Activated CD4-positive, alpha-beta T cell treated with anti-CD3 and anti-CD28 coated beads, Interleukin-2, amount 50 U/mL, for 24 hours (primary cell): ENCODE data around the gene ELP4.

Experiments
- DNase-seq, 2 donors: peaks; one replicate each; pipeline ENCODE4 v3.0.0-alpha.2; 2020; ENCODE audit warnings: low read depth in 1 of 2, low spot score in 1 of 2

ELP4 gene

DNA sequence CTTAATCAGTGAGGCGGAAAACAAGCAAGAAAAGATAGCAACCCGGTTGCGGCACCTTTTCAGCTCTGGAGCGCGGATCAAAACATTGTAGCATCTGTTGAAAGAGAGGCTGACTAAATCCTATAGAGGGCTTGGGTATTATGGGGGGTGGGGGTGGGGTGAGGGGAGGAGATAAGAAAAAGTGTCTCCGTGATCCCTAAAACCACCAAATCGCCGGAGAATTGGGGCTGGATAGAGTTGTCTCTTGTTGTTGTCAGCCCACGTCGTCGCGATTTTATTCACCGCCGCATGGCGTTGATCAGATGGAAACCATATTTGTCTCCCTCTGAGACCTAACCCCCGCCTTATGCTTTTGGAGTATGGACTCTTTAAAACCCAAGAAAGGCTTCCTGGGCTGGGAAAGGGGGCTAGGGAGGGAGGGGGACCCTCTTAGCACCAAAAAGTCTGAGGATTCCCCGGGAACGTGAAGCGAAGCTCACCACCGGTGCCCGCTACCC is 288.5 kb downstream of the ELP4 start:
- DNase-seq, result no peak

DNA sequence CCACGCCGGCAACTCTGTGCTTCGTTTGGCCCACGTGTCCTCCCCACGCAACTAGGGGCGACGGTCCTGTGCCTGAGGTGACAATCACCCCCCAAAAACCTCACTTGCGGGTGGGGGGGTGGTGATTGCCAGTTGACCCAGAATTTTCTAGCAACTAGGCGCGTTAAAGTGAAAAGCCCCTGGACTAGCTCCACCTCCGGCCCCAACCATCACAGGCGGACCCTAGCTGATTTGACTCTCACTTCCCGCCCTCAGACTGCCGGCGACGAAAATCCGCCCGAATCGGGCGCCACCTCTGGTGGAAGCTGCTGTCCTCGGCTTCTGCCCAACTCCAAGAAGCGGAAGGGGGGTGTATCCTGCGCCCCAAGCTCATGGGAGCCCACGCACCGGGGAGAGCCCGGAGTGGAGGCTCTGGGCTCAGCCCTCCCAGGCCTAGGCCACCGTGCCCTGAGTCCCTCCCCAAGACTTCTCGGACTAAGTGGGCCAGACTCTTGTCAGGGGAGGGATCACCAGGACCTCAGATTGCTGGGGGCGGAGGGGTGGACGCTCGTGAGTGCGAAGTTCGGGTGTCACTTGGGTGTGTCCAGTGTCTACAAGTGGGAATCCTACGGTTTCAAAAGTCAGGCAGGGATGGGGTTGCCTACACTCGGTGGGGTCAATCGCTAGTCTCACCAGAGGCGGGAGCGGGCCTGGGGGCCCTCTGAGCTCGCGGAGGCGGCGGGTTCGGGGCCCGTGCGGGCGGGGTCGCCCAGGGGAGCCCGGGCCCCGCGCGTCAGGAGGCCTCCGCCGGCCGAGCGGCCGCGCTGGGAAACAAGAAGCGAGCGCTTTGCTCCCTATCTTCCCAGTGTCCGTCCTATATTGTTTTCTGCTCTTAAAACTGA is 289.2 kb downstream of the ELP4 start:
- no peak for DNase-seq

DNA sequence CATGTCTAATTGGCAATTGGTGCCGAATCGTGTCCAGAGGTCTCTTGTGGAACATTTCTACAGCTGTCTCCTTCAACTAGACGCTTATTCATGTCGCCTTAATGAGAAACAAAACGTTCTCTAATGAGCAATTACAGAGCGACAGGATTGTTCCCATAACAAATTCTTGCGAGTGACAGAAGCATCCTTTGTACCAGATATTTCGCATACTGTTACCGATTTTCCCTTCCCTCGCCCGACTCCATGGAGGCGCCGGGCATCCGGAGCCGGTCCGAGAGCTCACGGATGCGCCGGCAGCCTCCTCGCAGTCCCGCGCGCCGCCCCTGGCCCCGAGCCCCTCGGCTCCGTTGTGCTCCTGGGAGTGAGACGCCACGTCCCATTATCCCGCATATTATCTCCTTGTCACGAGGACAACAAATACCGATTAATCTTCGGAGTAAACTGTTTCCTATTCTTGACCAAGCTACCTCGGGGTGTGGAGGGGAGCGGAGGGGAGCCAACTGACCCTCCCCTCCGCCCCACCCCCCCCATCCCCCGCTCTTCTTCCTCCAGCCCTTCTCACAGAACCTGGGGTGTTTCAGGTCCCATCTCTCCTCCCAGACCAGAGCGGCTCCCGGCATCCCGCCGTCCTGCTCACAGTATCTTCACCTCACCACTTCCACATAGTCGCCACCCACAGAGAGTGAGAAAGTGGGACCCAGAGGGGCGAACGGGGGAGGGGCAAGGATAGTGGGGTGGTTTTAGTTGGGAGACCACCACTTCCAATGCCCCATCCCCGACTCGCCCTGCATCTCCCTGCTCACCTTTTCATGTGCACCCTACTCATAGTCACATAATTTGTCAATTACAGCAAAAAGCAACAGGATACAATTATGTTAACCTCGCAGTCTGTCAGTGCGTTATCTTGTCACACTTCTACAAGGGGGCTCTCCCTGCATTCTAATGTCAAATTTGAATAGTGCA is 290.1 kb downstream of the ELP4 start:
- DNase-seq, result no peak

DNA sequence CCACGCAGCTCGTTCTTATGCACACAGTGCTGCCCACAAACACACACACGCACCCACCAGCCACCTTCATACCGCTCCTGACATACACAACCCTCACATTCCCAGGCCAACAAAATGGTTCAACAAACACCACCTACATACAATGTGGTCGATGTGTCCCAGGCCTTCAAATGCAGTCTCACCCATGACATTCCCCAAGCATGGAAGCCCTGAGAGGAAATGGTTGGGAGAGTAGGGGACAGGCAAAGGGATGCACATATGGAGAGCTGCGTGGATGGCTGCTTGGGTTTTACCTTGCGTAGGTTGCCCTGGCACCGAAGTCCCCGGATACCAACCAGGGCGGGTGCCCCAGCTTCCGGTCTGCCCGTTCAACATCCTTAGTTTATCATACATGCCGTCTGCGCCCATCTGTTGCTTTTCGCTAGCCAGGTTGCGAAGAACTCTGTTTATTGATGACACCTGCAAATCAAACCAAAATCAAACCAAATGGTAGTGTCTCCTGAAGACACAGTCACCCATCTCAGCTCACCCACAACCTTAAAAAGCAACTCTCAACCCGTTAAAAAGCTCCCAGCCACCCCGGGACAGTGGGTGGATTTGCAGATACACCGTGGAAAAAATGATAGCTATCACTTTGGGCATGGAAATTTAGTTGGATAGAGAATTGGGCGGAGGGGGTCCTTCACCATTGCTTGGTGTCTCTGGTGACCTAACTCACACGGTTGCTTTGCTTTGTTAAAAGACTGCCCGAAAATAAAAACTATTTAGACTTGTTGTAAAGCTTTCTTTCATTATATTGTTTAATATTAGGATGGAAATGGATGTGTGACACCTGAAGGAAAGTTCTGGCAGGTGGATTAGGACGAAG is 291.1 kb downstream of the ELP4 start:
- DNase-seq, result no peak

DNA sequence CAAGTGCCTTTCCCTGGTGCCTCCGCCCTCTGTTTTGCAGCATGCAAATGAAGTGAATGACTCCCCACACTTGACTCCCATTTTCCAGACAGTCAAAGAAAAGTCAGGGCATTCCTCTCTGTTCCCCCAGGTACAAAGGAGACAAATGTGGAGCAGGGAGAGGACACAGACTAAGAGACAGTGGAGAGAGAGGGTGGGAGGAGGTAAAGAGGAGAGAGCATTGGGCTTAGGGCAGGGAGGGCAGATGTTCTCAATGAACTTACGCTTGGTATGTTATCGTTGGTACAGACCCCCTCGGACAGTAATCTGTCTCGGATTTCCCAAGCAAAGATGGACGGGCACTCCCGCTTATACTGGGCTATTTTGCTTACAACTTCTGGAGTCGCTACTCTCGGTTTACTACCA is 291.7 kb downstream of the ELP4 start:
- no peak for DNase-seq

DNA sequence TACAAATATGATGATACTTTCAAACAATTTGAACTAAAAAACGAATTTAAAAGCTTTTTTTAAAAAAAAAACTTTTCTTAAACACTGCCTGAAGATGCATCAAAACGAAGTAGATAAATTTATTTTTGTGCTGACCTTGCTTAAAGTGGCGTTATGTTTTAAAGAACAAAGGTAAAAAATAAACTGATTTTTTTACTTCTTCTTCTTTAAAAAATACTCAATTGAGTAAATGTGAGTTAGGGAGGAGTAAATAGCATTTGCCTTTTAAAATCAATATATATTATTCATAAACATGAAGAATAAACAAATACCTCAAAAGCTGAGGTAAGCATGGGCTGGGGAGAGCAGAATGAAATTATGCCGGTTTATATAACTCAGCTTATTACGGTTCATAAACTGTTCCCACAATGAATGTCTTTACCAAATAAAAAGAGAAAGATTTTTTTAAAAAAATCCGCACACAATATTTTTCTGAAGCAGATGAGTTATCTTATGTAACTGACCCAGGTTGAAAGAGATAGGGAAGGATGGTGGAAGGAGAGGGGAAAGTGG is 292.5 kb downstream of the ELP4 start:
- DNase-seq, result no peak

DNA sequence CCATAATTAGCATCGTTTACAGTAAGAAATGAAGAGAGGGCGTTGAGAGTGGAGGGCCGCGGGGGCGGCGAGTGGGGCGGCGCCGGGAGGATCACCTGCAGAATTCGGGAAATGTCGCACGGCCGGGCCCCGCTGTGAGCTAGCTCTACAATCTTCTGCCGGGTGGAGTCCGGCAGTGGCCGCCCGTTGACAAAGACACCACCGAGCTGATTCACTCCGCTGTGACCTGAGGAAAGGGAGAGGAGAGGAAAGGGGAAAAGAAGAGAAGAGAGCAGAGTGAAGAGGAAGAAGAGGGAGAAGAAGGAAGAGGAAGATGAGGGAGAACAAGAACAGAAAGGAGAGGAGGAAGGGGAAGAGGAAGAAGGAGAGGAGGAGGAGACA is 293.0 kb downstream of the ELP4 start:
- DNase-seq, result no peak

DNA sequence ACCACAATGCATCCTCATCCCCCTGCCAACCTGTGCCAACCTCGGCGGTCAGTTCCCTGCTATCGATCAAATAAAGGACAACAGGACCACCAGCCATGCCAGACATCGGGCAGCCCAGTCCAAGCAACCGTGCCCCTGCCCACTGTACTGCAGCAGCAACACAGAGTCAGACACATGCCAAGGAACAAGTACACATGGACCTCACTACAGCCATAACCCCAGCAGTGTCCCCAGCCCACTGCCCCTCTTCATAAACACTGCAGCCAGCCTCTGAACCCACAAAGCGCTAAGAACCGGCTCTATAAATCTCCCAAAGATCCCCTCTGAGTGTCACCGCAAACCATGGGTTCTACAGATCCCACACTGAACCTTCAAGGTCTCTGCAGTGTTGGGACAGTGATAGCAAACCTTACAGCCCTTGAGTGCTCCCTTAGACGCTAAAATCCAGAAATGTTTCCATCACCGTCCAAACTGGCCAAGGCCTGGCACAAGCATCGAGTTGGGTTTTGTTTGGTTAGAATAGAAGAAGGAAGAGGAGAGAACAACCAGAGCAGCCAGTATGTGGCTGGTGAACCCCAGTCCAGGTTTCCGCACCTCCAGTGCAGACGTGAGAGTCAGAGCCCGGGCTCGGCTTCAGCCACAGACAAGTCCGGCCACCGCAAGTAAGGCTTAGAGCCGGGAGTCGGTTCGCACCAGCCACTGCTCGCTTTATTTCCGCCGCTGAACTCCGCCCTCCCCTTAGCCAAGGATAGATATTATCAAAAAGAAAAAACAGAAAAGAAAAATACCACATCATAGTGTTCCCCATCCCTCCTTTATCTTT is 293.6 kb downstream of the ELP4 start:
- no peak for DNase-seq

DNA sequence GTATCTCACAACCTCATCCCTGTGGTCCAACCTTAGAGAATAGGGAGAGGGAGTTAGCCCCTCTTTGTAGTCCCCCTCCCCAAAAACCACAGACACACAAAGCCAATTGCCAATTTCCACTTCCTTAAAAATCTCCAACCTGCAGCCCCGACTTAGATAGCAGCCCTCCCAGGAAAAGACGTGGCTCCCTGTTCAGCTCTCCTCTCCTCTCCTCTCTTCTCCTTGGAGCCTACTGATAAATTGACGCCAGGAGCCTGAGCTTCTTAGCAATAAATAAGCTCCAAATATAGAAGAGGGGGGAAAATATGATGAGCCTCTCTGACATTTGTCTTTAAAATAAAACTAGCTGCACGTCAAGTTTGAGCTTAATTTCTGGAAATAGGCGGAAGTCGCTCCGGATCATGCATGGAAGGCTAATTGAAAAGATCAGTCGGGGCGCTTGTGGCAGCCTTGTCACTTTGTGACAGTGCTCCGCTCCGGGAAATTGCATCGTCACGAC is 294.3 kb downstream of the ELP4 start:
- DNase-seq, result no peak

DNA sequence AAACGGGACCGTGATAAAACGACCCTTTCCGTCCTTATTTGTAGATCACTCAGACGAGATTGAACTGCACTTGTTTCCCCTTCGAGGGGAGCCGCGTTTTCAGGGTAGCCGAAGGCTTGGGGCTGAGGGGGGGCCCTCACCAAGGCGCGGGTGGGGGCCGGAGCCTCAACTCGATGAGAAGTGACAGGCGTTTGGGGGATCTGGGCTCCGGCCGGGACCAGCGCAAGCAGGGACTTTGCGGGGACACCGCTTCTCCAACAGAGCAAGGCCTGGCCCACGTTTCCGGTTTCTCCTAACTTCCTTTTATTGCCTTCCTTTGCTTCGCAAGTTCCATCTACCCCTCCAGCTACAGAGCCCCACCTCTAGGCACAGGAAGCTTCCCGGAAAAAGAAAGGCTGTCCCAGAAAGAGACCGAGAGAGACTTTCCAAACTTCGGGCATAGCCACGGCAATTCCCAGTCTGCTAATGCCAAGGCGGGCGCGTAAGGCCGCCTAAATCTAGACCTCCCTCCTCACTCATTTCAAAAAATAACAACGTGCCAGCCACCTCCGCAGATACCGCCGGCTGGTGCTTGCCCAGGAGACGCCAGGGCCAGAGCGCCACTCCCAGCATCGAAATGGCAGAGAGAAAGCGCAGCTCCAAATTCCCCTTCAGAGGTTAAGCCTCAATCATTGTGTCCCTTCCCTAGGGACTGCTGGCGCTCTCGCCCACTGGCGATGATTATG is 294.9 kb downstream of the ELP4 start:
- no peak for DNase-seq

DNA sequence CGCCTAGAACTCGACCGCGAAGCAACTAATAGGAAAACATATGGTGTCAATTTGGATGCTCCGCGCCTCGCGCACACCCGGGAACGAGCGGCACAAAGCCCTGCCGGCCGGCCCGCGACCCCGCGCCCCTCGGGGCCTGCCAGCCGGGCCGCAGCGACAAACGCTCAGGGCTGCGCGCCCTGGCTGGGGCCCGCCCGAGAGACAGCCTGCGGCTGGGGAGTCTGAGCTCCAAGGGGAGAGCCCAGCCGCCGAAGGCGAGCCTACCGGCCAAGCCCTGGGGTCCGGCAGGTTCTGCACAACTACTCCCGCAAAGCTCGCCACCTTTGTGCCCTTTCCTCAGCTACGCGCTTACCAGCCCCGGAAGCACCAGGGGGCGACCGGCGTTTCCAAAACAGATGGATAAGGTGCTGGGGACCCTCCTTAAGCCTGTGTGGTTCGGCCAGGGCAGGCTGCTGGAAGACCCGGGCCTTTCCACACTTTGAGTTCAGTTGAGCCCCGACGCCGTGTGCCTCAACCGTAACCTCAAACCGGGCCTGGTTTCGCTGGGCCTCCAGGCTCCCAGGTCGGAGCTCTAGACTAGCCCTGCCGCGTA is 295.6 kb downstream of the ELP4 start:
- DNase-seq, result no peak

DNA sequence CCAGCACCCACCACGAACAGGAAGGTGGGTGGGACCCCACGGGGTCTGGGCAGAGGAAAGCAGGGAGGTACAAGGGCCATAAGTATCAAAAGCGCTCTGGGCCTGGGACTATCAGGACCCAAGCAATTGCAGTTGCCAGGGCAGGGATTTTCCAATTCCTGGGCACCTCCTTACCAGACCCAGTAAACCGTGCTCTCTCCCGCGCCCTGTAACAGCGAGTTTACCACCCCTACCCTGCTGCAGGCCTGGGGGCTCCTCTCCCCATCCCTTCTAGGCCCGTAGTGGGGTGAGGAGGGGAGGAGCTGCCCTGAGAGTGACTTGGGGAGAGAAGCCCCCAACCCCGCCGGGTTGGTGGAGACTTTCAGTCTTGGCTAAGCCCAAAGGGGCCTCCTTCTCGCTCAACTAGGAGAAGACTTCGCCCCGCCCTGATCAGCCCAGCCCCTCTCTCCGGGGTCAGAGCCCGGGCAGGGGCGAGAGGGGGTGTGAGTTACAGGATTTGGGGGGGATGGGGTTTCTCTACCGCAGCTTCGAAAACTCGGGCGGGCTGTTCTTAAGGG is 296.1 kb downstream of the ELP4 start:
- no peak for DNase-seq

DNA sequence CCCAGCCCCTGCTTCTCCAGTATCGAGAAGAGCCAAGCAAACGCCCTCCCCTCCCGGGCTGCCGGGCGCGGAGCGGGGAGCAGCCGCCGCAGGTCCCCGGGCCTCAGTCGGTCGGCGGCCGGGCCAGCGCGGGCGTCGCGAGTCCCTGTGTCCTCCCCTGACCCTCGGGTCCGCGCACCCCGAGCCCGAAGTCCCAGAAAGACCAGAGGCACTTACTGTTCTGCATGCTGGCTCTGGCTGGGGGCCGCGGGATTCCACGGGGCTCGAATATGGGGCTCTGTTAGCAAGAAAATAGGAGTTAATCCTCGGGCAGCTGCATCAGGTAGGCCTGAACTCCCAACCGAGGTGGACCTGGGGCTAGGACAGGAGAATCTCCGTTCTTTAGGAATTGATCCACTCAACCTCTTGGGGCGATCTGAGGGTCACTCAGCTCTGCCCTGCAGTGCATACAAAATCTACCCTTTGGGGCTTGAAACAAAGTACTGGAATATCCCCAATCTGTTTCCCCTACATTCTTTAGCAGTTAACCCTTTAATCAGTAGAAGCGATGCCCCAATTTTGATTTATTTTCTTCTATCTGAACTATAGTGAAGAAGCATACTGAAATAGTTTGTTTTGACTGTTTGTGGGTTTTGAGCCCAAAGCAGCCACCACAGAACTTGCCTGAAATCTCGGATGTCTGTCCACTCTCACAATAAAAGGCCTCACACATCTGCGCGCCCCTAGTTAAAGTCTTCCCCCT is 296.8 kb downstream of the ELP4 start:
- no peak for DNase-seq

DNA sequence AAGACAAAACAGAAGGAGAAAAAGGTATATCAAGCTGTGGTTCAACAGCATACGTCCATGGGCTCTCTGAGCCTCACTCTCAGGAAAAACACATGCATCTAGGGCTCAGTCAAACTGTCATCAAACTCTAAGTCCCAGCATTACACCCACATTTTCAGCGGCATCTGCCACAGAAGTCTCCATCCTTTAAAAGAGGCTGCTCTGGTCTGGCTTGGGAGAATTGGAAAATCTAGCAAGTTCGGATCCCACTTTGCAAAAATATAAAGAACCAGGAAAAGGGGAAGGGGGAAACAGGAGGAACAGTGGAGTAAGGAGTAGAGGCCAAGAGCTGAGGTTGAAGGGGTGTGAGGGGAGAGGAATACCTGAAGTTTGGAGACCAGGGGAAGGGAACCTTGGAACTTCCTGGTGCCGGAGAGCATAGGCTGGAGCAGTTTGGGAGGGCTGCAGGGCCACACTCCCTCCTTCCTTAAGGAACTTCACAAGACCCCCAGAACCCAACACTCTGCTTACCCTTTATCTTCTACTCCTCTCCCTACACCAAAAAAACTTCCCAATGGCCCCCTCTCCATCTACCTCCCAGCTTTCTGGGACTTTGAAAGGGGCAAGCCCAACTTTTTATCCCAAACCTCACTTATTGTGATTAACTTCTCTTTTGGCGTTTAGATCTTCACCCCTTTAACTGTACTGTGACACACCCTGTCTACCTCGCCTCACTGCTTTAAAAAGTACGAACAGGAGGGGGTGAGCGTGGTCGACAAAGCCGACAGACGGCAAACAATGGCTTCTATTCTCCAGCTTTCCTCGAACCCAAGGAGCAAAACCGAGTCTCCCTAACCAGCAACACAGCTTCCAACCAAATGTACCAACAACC is 297.6 kb downstream of the ELP4 start:
- no peak for DNase-seq

DNA sequence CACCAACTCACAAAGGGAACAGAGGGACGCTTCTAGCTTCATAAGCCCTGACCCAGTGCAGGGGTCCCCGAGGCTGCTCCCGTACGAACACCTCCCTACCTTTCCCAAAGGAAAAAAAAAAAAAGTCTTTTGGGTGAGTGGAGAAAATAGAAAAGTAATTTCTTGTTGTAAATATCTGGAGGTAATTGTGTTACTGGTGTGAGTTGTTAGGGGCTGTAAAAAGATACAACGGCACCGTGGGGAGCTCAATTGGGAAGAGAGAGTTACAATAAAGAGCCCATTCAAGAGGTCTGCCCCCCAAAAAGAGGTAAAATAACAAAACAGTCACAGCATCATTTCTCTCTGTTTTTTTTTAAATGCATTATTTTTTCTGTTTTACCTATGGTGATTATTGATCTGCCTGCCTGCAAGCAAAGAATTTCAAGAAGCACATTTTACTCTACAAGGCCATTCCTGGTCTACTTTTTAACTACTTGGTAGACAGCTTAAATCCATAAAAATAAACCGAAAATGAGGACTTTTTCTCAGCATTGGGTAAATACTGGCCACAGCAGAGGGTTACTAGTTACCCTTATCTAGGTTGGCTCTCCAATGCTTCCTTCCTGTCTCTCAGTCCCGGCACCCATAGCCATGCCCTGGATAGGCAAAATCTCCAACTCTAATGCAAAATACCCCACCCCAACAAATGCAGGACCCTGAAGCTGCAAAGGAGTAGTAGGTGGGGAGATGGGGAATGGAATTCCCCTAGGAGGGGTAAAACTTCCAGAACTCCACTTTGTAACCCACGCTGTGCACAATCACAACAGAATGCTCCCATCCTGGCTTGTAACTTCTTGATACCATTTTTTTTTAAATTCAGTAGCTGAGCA is 298.5 kb downstream of the ELP4 start:
- DNase-seq, result no peak
